Right lung (tissue), 10 donors: Measurements from ENCODE around the gene GPATCH1. TPM values are rescaled to one million over a fixed set of nuclear protein-coding genes. Genes with fewer than 3 reads are reported as not detected.
"Not testable (repeated sequence)": the region's sequence is repeated elsewhere in the genome, so short reads cannot be mapped to it uniquely, and the experiment has no call there.

Source experiments
- DNase-seq, 2 donors: peaks; one replicate each; pipeline ENCODE4 v3.0.0-alpha.2; 2013
- long read RNA-seq, 8 donors: transcript quantifications; one replicate each; lab custom pipeline, GENCODE V29; 2026
- polyA plus RNA-seq, 5 donors: library from polyadenylated mRNA; unstranded; fragments of 120-200 nt; gene quantifications; one replicate each; pipeline versions ENCODE4 v1.2.1 to v1.2.3, GENCODE V29; 2013; ENCODE audit warnings: inconsistent platforms in 1 of 5, low replicate concordance in 1 of 5; ENCODE audit not compliant: insufficient read length in 5 of 5, insufficient read depth in 1 of 5

GPATCH1 gene
- 10 to 100 TPM; 15.4 to 19.5 (median 17.1) TPM for polyA plus RNA-seq
- long read RNA-seq, donor 1, partial matches to known transcripts: 5 of 6 reads
- long read RNA-seq, donor 1, other reads (novel, unspliced or antisense): 0 of 6 reads
- long read RNA-seq, donor 2, partial matches to known transcripts: 0 of 2 reads
- long read RNA-seq, donor 2, other reads (novel, unspliced or antisense): 0 of 2 reads
- long read RNA-seq, donor 3, partial matches to known transcripts: 0 of 2 reads
- long read RNA-seq, donor 3, other reads (novel, unspliced or antisense): 0 of 2 reads
- long read RNA-seq, donor 4, partial matches to known transcripts: 0 of 1 reads
- long read RNA-seq, donor 4, other reads (novel, unspliced or antisense): 0 of 1 reads
- long read RNA-seq, donor 5, partial matches to known transcripts: 0 of 2 reads
- long read RNA-seq, donor 5, other reads (novel, unspliced or antisense): 0 of 2 reads
- long read RNA-seq, donor 6: 0 reads
- long read RNA-seq, donor 7, partial matches to known transcripts: 0 of 2 reads
- long read RNA-seq, donor 7, other reads (novel, unspliced or antisense): 0 of 2 reads
- long read RNA-seq, donor 8: 0 reads

- DNase-seq: peak; percentile 85 to 86
These were observed at the start of gene GPATCH1 for GRCh38 chr19:33080761-33081681. GPATCH1 (plus strand) TSS chr19:33081181; CDS start chr19:33081194, 13 bp downstream.

GRCh38 chr19:33032218-33032781 lies 48.7 kb upstream of the GPATCH1 start:
- DNase-seq: no peak

GRCh38 chr19:33035461-33035860 lies 45.5 kb upstream of the GPATCH1 start:
- no peak for DNase-seq

GRCh38 chr19:33036370-33037167 lies 44.4 kb upstream of the GPATCH1 start:
- not testable (repeated sequence) for DNase-seq

- DNase-seq: not testable (repeated sequence)
These were observed 43.6 kb upstream of the GPATCH1 start for GRCh38 chr19:33037168-33038025.

- no peak for DNase-seq
These were observed 41.8 kb upstream of the GPATCH1 start for GRCh38 chr19:33039108-33039599.

GRCh38 chr19:33039815-33040214 lies 41.2 kb upstream of the GPATCH1 start:
- DNase-seq: no peak

GRCh38 chr19:33040994-33041827 lies 39.8 kb upstream of the GPATCH1 start:
- DNase-seq: peak in 1 of 2 donors; percentile 48

- not testable (repeated sequence) for DNase-seq
These were observed 39.2 kb upstream of the GPATCH1 start for GRCh38 chr19:33041828-33042160.

- no peak for DNase-seq
These were observed 33.6 kb upstream of the GPATCH1 start for GRCh38 chr19:33047422-33047821.

- DNase-seq: no peak
These were observed 31.9 kb upstream of the GPATCH1 start for GRCh38 chr19:33048806-33049676.

- no peak for DNase-seq
These were observed 30.9 kb upstream of the GPATCH1 start for GRCh38 chr19:33050110-33050509.

- DNase-seq: no peak
These were observed 28.5 kb upstream of the GPATCH1 start for GRCh38 chr19:33052352-33052972.

- no peak for DNase-seq
These were observed 26.4 kb upstream of the GPATCH1 start for GRCh38 chr19:33054623-33055022.

GRCh38 chr19:33055718-33056117 lies 25.3 kb upstream of the GPATCH1 start:
- no peak for DNase-seq

- DNase-seq: no peak
These were observed 20.4 kb upstream of the GPATCH1 start for GRCh38 chr19:33060586-33060985.

- no peak for DNase-seq
These were observed 18.1 kb upstream of the GPATCH1 start for GRCh38 chr19:33062902-33063301.
